GM18505 (cell line): Measurements from ENCODE around the gene DDX43.
"Not testable (repeated sequence)": the region's sequence is repeated elsewhere in the genome, so short reads cannot be mapped to it uniquely, and the experiment has no call there.

ENCODE experiments used
- ATAC-seq: cut with Tn5 transposase; IDR thresholded peaks from one replicate; pipeline ENCODE4 v1.9.1; 2021; ENCODE audit not compliant: unreplicated experiment
- POLR2A ChIP-seq: IDR thresholded peaks from 4 replicates; pipeline ENCODE4 v1.6.1; 2011; ENCODE audit warnings: borderline replicate concordance; ENCODE audit not compliant: insufficient read depth, insufficient read length; ENCODE audit errors: extremely low read depth

Gene DDX43

GRCh38 chr6:73369563-73369962 lies 25.1 kb upstream of the DDX43 start, which contains the start of gene OOEP:
TSS of gene OOEP (minus strand) at chr6:73369897. CDS start at chr6:73369792, 105 bp downstream.
- TF ChIP-seq POLR2A = no peak
- ATAC-seq = no peak

GRCh38 chr6:73371984-73372383 lies 22.6 kb upstream of the DDX43 start:
- no peak for ATAC-seq

GRCh38 chr6:73372516-73372915 lies 22.1 kb upstream of the DDX43 start:
- TF ChIP-seq POLR2A = no peak

More at GRCh38 chr6:73371984-73372383, 22.6 kb upstream of the DDX43 start:
- TF ChIP-seq POLR2A = no peak

GRCh38 chr6:73375216-73375615 lies 19.4 kb upstream of the DDX43 start:
- ATAC-seq = no peak
- TF ChIP-seq POLR2A = no peak

More at GRCh38 chr6:73372516-73372915, 22.1 kb upstream of the DDX43 start:
- ATAC-seq = no peak

- peak; percentile 48 for ATAC-seq
Measured at GRCh38 chr6:73377225-73377624, 17.4 kb upstream of the DDX43 start.

GRCh38 chr6:73381531-73381930 lies 13.1 kb upstream of the DDX43 start:
- not testable (repeated sequence) for ATAC-seq

More at GRCh38 chr6:73377225-73377624, 17.4 kb upstream of the DDX43 start:
- TF ChIP-seq POLR2A = no peak

- TF ChIP-seq POLR2A = no peak
- no peak for ATAC-seq
Measured at GRCh38 chr6:73382462-73383113, 12.0 kb upstream of the DDX43 start.

GRCh38 chr6:73388433-73388799 lies 6.2 kb upstream of the DDX43 start:
- no peak for TF ChIP-seq POLR2A
- ATAC-seq = peak; percentile 21

- TF ChIP-seq POLR2A = no peak
- peak; percentile 72 for ATAC-seq
Measured at GRCh38 chr6:73388800-73389512, 5.7 kb upstream of the DDX43 start.

- no peak for TF ChIP-seq POLR2A
- no peak for ATAC-seq
Measured at GRCh38 chr6:73389854-73390253, 4.8 kb upstream of the DDX43 start.

- ATAC-seq = no peak
- TF ChIP-seq POLR2A = no peak
Measured at GRCh38 chr6:73391675-73392074, 3.0 kb upstream of the DDX43 start.

GRCh38 chr6:73392188-73392587 lies 2.4 kb upstream of the DDX43 start:
- not testable (repeated sequence) for ATAC-seq

- ATAC-seq = no peak
Measured at GRCh38 chr6:73393278-73393677, 1.4 kb upstream of the DDX43 start.

GRCh38 chr6:73395875-73396274 lies 1.2 kb downstream of the DDX43 start:
- no peak for ATAC-seq
- TF ChIP-seq POLR2A = no peak

More at GRCh38 chr6:73393278-73393677, 1.4 kb upstream of the DDX43 start:
- no peak for TF ChIP-seq POLR2A
